GM23338 (cell line): ENCODE data around the gene PEA15. TPM values are rescaled to one million over a fixed set of nuclear protein-coding genes. Genes with fewer than 3 reads are reported as not detected.

ENCODE experiments used
- ATAC-seq: fragments of 200-7000 bp; cut with Tn5 transposase; 3 replicates; pipeline ENCODE4 v1.9.1; 2020
- DNase-seq: peaks from one replicate; pipeline ENCODE4 v3.0.0-alpha.2; 2015; ENCODE audit warnings: low spot score
- H2AFZ ChIP-seq: fragments of 200-600 bp; sonication (generic); 2 replicates; pipeline ENCODE4 v1.8.0; 2016; ENCODE audit warnings: antibody characterized with exemption, mild to moderate bottlenecking, moderate library complexity
- H3F3A ChIP-seq: fragments of 200-600 bp; sonication (generic); replicated peaks from 2 replicates; pipeline ENCODE4 v1.8.0; 2017; ENCODE audit warnings: antibody characterized with exemption, mixed run types, low read depth
- H3K27ac ChIP-seq: fragments of 200-600 bp; sonication (generic); 2 replicates; pipeline ENCODE4 v1.6.1; 2016; ENCODE audit warnings: low read depth
- H3K27me3 ChIP-seq: fragments of 200-600 bp; sonication (generic); 2 replicates; pipeline ENCODE4 v1.8.0; 2016; ENCODE audit warnings: mild to moderate bottlenecking, mixed run types, moderate library complexity; ENCODE audit not compliant: insufficient read depth
- H3K36me3 ChIP-seq: fragments of 200-600 bp; sonication (generic); 2 replicates; pipeline ENCODE4 v1.8.0; 2016; ENCODE audit warnings: mild to moderate bottlenecking; ENCODE audit not compliant: insufficient read depth
- H3K4me1 ChIP-seq: fragments of 200-600 bp; sonication (generic); 2 replicates; pipeline ENCODE4 v1.8.0; 2016; ENCODE audit warnings: mild to moderate bottlenecking, moderate library complexity; ENCODE audit not compliant: insufficient read depth
- H3K4me2 ChIP-seq: fragments of 200-600 bp; sonication (generic); 2 replicates; pipeline ENCODE4 v1.7.1; 2017; ENCODE audit warnings: mixed run types
- H3K4me3 ChIP-seq: fragments of 200-600 bp; sonication (generic); 2 replicates; pipeline ENCODE4 v1.6.1; 2016; ENCODE audit warnings: mixed run types
- H3K79me2 ChIP-seq: fragments of 200-600 bp; sonication (generic); replicated peaks from 2 replicates; pipeline ENCODE4 v1.8.0; 2017; ENCODE audit warnings: mild to moderate bottlenecking; ENCODE audit not compliant: insufficient read depth
- H3K9me2 ChIP-seq: fragments of 200-600 bp; sonication (generic); 2 replicates; pipeline ENCODE4 v1.8.0; 2017; ENCODE audit not compliant: insufficient read depth
- H4K20me1 ChIP-seq: fragments of 200-600 bp; sonication (generic); replicated peaks from 2 replicates; pipeline ENCODE4 v1.8.0; 2017; ENCODE audit warnings: mild to moderate bottlenecking; ENCODE audit not compliant: insufficient read depth
- H3K27ac Mint-ChIP-seq: 2 replicates; pipeline ENCODE4 v1.8.0; 2020; ENCODE audit warnings: inconsistent platforms, mild to moderate bottlenecking, moderate library complexity, mixed read lengths
- H3K27me3 Mint-ChIP-seq: 3 replicates; pipeline ENCODE4 v1.8.0; 2022; ENCODE audit warnings: low read depth, mild to moderate bottlenecking, moderate library complexity, mixed read lengths, inconsistent platforms; ENCODE audit not compliant: insufficient read depth, poor library complexity
- H3K36me3 Mint-ChIP-seq: 3 replicates; pipeline ENCODE4 v1.8.0; 2021; ENCODE audit warnings: low read depth, mild to moderate bottlenecking, inconsistent platforms, moderate library complexity, mixed read lengths
- H3K4me1 Mint-ChIP-seq: 3 replicates; pipeline ENCODE4 v1.8.0; 2020; ENCODE audit warnings: mild to moderate bottlenecking, inconsistent platforms, mixed read lengths
- H3K4me3 Mint-ChIP-seq: 3 replicates; pipeline ENCODE4 v1.8.0; 2021; ENCODE audit warnings: moderate library complexity, mild to moderate bottlenecking, inconsistent platforms, mixed read lengths
- H3K9me3 Mint-ChIP-seq: 3 replicates; pipeline ENCODE4 v1.8.0; 2020; ENCODE audit warnings: moderate library complexity, mild to moderate bottlenecking, inconsistent platforms, mixed read lengths
- EZH2phosphoT487 ChIP-seq: fragments of 200-600 bp; sonication (generic); IDR thresholded peaks from one replicate; pipeline ENCODE4 v1.8.1; 2018; ENCODE audit warnings: antibody characterized with exemption; ENCODE audit not compliant: unreplicated experiment
- JUNB ChIP-seq: IDR thresholded peaks from one replicate; pipeline ENCODE4 v1.6.1; 2016; ENCODE audit warnings: antibody characterized with exemption; ENCODE audit not compliant: unreplicated experiment
- POLR2AphosphoS5 ChIP-seq: IDR thresholded peaks from 2 replicates; pipeline ENCODE4 v1.6.1; 2016; ENCODE audit warnings: antibody characterized with exemption, low read depth
- STAT1 ChIP-seq: IDR thresholded peaks from one replicate; pipeline ENCODE4 v1.6.1; 2016; ENCODE audit warnings: antibody characterized with exemption; ENCODE audit not compliant: unreplicated experiment
- polyA plus RNA-seq: library from polyadenylated mRNA; unstranded; fragments of >200 nt; fragmentation: Nextera tagmentation; extraction: Ambion mirVana; gene quantifications from 2 replicates; pipeline ENCODE4 v1.2.1, GENCODE V29; 2016
- total RNA-seq: library from RNA; depleted of rRNA; stranded (reverse); fragments of >200 nt; shearing (Covaris generic); gene quantifications from 2 replicates; pipeline ENCODE4 v1.2.3, GENCODE V29; 2014
- TF ChIP-seq, protein P1 (sequence below): IDR thresholded peaks from one replicate; pipeline ENCODE4 v1.6.1; 2018; ENCODE audit warnings: antibody characterized with exemption; ENCODE audit not compliant: unreplicated experiment
- TF ChIP-seq, protein P2 (sequence below), 2 experiments: fragments of 200-600 bp in 1 of 2; sonication (generic) in 1 of 2; conservative IDR thresholded peaks; 2 replicates each; pipeline versions ENCODE4 v1.5.1 to v1.6.1; 2016 to 2017; ENCODE audit warnings: antibody characterized with exemption in 2 of 2, low read depth in 2 of 2, mild to moderate bottlenecking in 2 of 2, moderate library complexity in 1 of 2
- TF ChIP-seq, protein P3 (sequence below): IDR thresholded peaks from 2 replicates; pipeline ENCODE4 v1.6.1; 2016; ENCODE audit warnings: antibody characterized with exemption

The PEA15 gene
- total and polyA plus RNA-seq, 2 experiments from 2014 or later = 60.3 to 80.8 TPM

DNA sequence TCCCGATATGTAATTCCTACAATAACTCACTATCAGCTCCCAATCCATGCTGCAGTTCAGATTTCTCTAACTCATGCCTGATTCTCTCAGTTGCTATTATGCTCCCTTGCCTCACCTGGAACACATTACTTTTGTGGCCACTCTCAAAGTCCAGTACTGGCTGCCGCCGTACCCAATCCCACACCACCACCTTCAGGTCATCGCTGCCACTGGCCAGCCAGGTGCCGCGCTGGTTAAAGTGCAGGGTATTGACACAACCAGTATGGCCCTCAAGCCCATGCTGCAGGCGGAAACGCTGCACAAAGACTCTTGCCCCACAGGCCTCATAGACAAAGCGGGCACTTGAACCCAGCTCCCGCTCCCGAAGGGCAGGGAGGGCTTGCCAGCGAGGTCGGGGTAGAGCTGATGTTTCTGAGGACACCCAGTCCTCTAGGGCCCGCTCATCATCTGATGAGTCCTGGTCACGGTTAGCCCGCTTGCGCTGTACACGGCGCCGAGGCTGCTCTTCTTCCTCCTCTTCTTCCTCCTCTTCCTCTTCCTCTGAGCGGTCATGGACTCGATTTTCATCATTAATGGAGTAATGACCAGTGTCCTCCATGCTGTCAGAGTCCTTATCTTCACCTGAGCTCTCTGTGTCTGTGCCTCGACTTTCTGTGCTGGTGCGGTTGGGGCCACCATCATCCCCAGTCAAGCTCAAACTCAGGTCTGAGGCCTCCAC, 34.6 kb downstream of the PEA15 start:
- no peaks in the 10 kb centered on the region for H3K4me1 ChIP-seq
- TF ChIP-seq, protein P1, sequence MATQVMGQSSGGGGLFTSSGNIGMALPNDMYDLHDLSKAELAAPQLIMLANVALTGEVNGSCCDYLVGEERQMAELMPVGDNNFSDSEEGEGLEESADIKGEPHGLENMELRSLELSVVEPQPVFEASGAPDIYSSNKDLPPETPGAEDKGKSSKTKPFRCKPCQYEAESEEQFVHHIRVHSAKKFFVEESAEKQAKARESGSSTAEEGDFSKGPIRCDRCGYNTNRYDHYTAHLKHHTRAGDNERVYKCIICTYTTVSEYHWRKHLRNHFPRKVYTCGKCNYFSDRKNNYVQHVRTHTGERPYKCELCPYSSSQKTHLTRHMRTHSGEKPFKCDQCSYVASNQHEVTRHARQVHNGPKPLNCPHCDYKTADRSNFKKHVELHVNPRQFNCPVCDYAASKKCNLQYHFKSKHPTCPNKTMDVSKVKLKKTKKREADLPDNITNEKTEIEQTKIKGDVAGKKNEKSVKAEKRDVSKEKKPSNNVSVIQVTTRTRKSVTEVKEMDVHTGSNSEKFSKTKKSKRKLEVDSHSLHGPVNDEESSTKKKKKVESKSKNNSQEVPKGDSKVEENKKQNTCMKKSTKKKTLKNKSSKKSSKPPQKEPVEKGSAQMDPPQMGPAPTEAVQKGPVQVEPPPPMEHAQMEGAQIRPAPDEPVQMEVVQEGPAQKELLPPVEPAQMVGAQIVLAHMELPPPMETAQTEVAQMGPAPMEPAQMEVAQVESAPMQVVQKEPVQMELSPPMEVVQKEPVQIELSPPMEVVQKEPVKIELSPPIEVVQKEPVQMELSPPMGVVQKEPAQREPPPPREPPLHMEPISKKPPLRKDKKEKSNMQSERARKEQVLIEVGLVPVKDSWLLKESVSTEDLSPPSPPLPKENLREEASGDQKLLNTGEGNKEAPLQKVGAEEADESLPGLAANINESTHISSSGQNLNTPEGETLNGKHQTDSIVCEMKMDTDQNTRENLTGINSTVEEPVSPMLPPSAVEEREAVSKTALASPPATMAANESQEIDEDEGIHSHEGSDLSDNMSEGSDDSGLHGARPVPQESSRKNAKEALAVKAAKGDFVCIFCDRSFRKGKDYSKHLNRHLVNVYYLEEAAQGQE = no peak
- TF ChIP-seq POLR2AphosphoS5 (no peak), STAT1 (no peak), JUNB (no peak), EZH2phosphoT487 (no peak)
- TF ChIP-seq, protein P2, sequence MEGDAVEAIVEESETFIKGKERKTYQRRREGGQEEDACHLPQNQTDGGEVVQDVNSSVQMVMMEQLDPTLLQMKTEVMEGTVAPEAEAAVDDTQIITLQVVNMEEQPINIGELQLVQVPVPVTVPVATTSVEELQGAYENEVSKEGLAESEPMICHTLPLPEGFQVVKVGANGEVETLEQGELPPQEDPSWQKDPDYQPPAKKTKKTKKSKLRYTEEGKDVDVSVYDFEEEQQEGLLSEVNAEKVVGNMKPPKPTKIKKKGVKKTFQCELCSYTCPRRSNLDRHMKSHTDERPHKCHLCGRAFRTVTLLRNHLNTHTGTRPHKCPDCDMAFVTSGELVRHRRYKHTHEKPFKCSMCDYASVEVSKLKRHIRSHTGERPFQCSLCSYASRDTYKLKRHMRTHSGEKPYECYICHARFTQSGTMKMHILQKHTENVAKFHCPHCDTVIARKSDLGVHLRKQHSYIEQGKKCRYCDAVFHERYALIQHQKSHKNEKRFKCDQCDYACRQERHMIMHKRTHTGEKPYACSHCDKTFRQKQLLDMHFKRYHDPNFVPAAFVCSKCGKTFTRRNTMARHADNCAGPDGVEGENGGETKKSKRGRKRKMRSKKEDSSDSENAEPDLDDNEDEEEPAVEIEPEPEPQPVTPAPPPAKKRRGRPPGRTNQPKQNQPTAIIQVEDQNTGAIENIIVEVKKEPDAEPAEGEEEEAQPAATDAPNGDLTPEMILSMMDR (conservative IDR thresholded peaks at IDR 0.05; ENCODE audit: low read depth in 2 of 2) = peak in 1 of 2 experiments; percentile 30; a peak in 2 of 4 replicates
- TF ChIP-seq, protein P3, sequence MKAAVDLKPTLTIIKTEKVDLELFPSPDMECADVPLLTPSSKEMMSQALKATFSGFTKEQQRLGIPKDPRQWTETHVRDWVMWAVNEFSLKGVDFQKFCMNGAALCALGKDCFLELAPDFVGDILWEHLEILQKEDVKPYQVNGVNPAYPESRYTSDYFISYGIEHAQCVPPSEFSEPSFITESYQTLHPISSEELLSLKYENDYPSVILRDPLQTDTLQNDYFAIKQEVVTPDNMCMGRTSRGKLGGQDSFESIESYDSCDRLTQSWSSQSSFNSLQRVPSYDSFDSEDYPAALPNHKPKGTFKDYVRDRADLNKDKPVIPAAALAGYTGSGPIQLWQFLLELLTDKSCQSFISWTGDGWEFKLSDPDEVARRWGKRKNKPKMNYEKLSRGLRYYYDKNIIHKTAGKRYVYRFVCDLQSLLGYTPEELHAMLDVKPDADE = no peak
- Mint-ChIP-seq H3K4me1 (no peaks in the 10 kb centered on the region; the same call in 2 of the 3 replicates), H3K27me3 (no peaks in the 10 kb centered on the region), H3K9me3 (no peaks in the 10 kb centered on the region), H3K27ac (no peak overlapping the region), H3K36me3 (peaks cover 59% of the 10 kb centered on the region), H3K4me3 (no peak overlapping the region)
- H3K4me3 ChIP-seq = no peak overlapping the region
- no peak for DNase-seq
- H3K36me3 ChIP-seq = peaks cover 57% of the 10 kb centered on the region
- H3K27me3 ChIP-seq = no peaks in the 10 kb centered on the region
- no peak for ATAC-seq
- no peak overlapping the region for H2AFZ ChIP-seq
- no peak overlapping the region for H3K4me2 ChIP-seq
- H3K9me2 ChIP-seq = no peaks in the 10 kb centered on the region
- peaks cover 26% of the 10 kb centered on the region for H3K79me2 ChIP-seq
- peaks cover 8% of the 10 kb centered on the region; the same call in 1 of the 2 replicates for H3F3A ChIP-seq
- no peak overlapping the region for H3K27ac ChIP-seq
- peaks cover 26% of the 10 kb centered on the region for H4K20me1 ChIP-seq

DNA sequence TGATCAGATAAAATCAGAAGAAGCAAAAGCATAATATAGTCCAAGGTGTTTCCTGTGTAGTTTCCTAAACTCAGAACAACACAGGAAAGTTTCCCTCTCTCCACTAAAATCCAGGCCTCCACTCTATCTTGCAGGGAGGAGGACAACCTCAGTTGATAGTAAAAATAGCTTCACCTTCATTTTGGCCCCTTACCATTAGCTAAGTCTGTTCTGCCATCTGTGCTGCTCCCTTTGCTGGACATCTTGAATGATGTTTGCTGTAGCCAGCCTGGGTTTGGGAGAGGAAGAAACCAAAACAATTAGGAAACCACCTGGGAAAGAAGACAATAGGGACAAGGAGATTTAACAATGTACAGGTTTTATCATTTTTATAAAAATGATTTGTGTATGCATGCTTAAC, 38.6 kb downstream of the PEA15 start:
- H3K4me3 ChIP-seq = no peak overlapping the region
- no peak for DNase-seq
- no peak overlapping the region for H2AFZ ChIP-seq
- Mint-ChIP-seq H3K4me3 (no peak overlapping the region), H3K27me3 (peaks cover 2% of the 10 kb centered on the region), H3K4me1 (peaks cover 7% of the 10 kb centered on the region; the same call in 2 of the 3 replicates), H3K27ac (no peak overlapping the region), H3K36me3 (peaks cover 34% of the 10 kb centered on the region), H3K9me3 (no peaks in the 10 kb centered on the region)
- H3K36me3 ChIP-seq = peaks cover 22% of the 10 kb centered on the region
- TF ChIP-seq, protein P1 = no peak
- no peak for TF ChIP-seq EZH2phosphoT487
- TF ChIP-seq POLR2AphosphoS5 = no peak
- 0 out of 2 replicates have a peak, but pooled peaks cover 3% of the 10 kb centered on the region for H3F3A ChIP-seq
- peaks cover 66% of the 10 kb centered on the region for H3K79me2 ChIP-seq
- H3K4me2 ChIP-seq = no peak overlapping the region
- H4K20me1 ChIP-seq = peaks cover 35% of the 10 kb centered on the region
- H3K27me3 ChIP-seq = no peaks in the 10 kb centered on the region
- ATAC-seq = no peak
- H3K4me1 ChIP-seq = peaks cover 3% of the 10 kb centered on the region; the same call in 1 of the 2 replicates
- no peaks in the 10 kb centered on the region for H3K9me2 ChIP-seq
- peak overlapping the region; percentile 56; the same call in 1 of the 2 replicates for H3K27ac ChIP-seq
